ENCODE data around the gene HOXD9.

Gene HOXD9

DNA sequence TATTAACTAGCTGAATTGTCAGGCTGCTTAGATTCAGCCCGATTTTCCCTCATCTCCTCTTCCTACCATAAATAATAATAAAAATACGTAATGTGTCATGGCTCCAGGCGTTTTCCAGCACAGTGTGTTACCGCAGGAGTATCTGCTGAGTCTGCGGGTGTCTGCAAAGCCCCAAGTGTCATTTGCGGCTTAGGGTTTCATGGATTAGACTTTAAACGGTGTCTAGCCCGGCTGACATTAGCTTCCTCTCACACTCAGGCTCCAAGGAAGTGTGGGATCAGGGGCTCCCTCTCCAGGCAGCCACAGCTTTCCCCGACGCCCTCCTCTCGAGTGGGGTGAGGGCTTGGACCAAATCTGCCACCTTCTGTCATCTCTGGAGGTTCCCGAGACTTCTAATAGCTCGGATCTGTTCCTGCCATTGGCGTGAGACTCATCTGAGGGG is 51.9 kb downstream of the HOXD9 start:
- no peak overlapping the region for H3K27ac ChIP-seq (ENCODE audit: low read depth, low read length)
- no CpG with 5 or more reads among the region's 14 CpGs for WGBS (ENCODE audit: extremely low coverage, insufficient coverage, low lambda C conversion rate)
- H3K4me3 ChIP-seq (ENCODE audit: low read length) = no peak overlapping the region

More for the DNA sequence above, 51.9 kb downstream of the HOXD9 start:
- no peak overlapping the region for H2BK5ac ChIP-seq (ENCODE audit: low read length)
- H3K36me3 ChIP-seq (ENCODE audit: control insufficient read depth, insufficient read depth, low read length) = no peaks in the 10 kb centered on the region
- no peak overlapping the region for H2AK5ac ChIP-seq (ENCODE audit: low read length)
- H3K4me1 ChIP-seq (ENCODE audit: control insufficient read depth, low read depth, low read length) = peaks cover 2% of the 10 kb centered on the region
- H3K56ac ChIP-seq (ENCODE audit: low read length) = peak overlapping the region; percentile 25
- H4K8ac ChIP-seq (ENCODE audit: low read depth, low read length) = no peak overlapping the region
- no peak overlapping the region for H2BK15ac ChIP-seq (replicated peaks; ENCODE audit: low read depth)
- H2BK120ac ChIP-seq (ENCODE audit: low read depth, low read length) = no peak overlapping the region
- H3K4ac ChIP-seq (ENCODE audit: low read depth, low read length) = no peak overlapping the region
- no peak for DNase-seq
- no peaks in the 10 kb centered on the region for H3K79me2 ChIP-seq (ENCODE audit: control insufficient read depth, insufficient read depth, low read length)
- H3K27me3 ChIP-seq (ENCODE audit: insufficient read depth, low read length, poor library complexity) = peaks cover 63% of the 10 kb centered on the region
- no peak overlapping the region for H3K9ac ChIP-seq (ENCODE audit: low read length)
- H3K4me2 ChIP-seq (ENCODE audit: low read length) = no peak overlapping the region
- no peak overlapping the region for H3K23ac ChIP-seq (ENCODE audit: low read length)
- no peaks in the 10 kb centered on the region for H3K79me1 ChIP-seq (ENCODE audit: low read length)
- H4K5ac ChIP-seq (ENCODE audit: low read length) = no peak overlapping the region
- no peak overlapping the region for H3K18ac ChIP-seq (ENCODE audit: low read length)

Small RNAs within 50 kb of the gene (small RNA-seq; reads per million reads assigned to genes)
- 588 reads per million, percentile 98 among the genes with 10 or more reads in this experiment for gene MIR10B (ENCODE audit: insufficient read depth)
